CD14-positive monocyte (primary cell): Measurements from ENCODE around the gene HMCN2. TPM values are rescaled to one million over a fixed set of nuclear protein-coding genes. Genes with fewer than 3 reads are reported as not detected.

ENCODE experiments used
- DNase-seq, 3 donors: peaks; one replicate each; pipeline ENCODE4 v3.0.0-alpha.2; 2011 to 2022
- H2AFZ ChIP-seq: 2 replicates; pipeline ENCODE4 v1.6.0; 2012; ENCODE audit warnings: mild to moderate bottlenecking, low read depth, low read length, inconsistent platforms; ENCODE audit not compliant: insufficient read depth, poor library complexity, severe bottlenecking
- H3K27ac ChIP-seq, 2 donors: 1 replicate in 1 of 2; 2 replicates in 1 of 2; pipeline ENCODE4 v1.5.1; 2012 to 2013; ENCODE audit warnings: low read length in 2 of 2, control low read depth in 1 of 2, inconsistent platforms in 1 of 2, low read depth in 1 of 2, mild to moderate bottlenecking in 1 of 2
- H3K27me3 ChIP-seq, 2 donors: one replicate each; pipeline versions ENCODE4 v1.6.0 to v1.6.1; 2011 to 2013; ENCODE audit warnings: low read length in 2 of 2; ENCODE audit not compliant: control insufficient read depth in 2 of 2, insufficient read depth in 2 of 2
- H3K36me3 ChIP-seq, 2 donors: replicated peaks in 1 of 2; 1 replicate in 1 of 2; 2 replicates in 1 of 2; pipeline versions ENCODE4 v1.5.1 to v1.6.1; 2012 to 2013; ENCODE audit warnings: low read length in 2 of 2, control low read depth in 1 of 2, inconsistent platforms in 1 of 2, mild to moderate bottlenecking in 1 of 2; ENCODE audit not compliant: insufficient read depth in 2 of 2, control insufficient read depth in 1 of 2
- H3K4me1 ChIP-seq, 2 donors: 1 replicate in 1 of 2; 2 replicates in 1 of 2; pipeline versions ENCODE4 v1.5.1 to v1.6.1; 2012 to 2013; ENCODE audit warnings: low read length in 2 of 2, control low read depth in 1 of 2, inconsistent platforms in 1 of 2, mild to moderate bottlenecking in 1 of 2, moderate library complexity in 1 of 2; ENCODE audit not compliant: insufficient read depth in 2 of 2, control insufficient read depth in 1 of 2
- H3K4me2 ChIP-seq: replicated peaks from 2 replicates; pipeline ENCODE3; 2012; ENCODE audit warnings: low read length, moderate library complexity, mild to moderate bottlenecking; ENCODE audit not compliant: poor library complexity, severe bottlenecking; ENCODE audit errors: extremely low read depth
- H3K4me3 ChIP-seq, 3 experiments: fragments of 200-600 bp in 1 of 3; sonication (generic) in 1 of 3; replicated peaks in 1 of 3; 1 replicate in 2 of 3; 2 replicates in 1 of 3; pipeline ENCODE4 v1.5.1; 2011 to 2013; ENCODE audit warnings: low read length in 3 of 3, mild to moderate bottlenecking in 3 of 3, control low read depth in 2 of 3, low read depth in 2 of 3, inconsistent platforms in 1 of 3, moderate library complexity in 1 of 3
- H3K79me2 ChIP-seq: 2 replicates; pipeline ENCODE4 v1.6.0; 2012; ENCODE audit warnings: mild to moderate bottlenecking, control low read depth, inconsistent platforms, low read length, moderate library complexity; ENCODE audit not compliant: insufficient read depth
- H3K9ac ChIP-seq: 2 replicates; pipeline ENCODE4 v1.6.0; 2017; ENCODE audit warnings: low read length, mild to moderate bottlenecking; ENCODE audit not compliant: insufficient read depth, poor library complexity, severe bottlenecking
- H3K9me3 ChIP-seq, 2 donors: replicated peaks in 1 of 2; 1 replicate in 1 of 2; 2 replicates in 1 of 2; pipeline versions ENCODE4 v1.5.1 to v1.6.1; 2012 to 2013; ENCODE audit warnings: low read length in 2 of 2, control low read depth in 1 of 2; ENCODE audit not compliant: control insufficient read depth in 1 of 2, insufficient read depth in 1 of 2
- H4K20me1 ChIP-seq: 2 replicates; pipeline ENCODE4 v1.6.0; 2012; ENCODE audit warnings: mild to moderate bottlenecking, low read length, control low read depth, moderate library complexity; ENCODE audit not compliant: insufficient read depth
- H3K27ac Mint-ChIP-seq, 7 donors: one replicate each; pipeline ENCODE4 v1.8.0; 2020; ENCODE audit warnings: mild to moderate bottlenecking in 7 of 7, mixed read lengths in 7 of 7, moderate library complexity in 6 of 7, inconsistent platforms in 2 of 7
- H3K27me3 Mint-ChIP-seq, 3 donors: one replicate each; pipeline ENCODE4 v1.8.0; 2021 to 2022; ENCODE audit warnings: low read depth in 3 of 3, mild to moderate bottlenecking in 3 of 3, mixed read lengths in 3 of 3, moderate library complexity in 3 of 3, inconsistent platforms in 1 of 3
- H3K36me3 Mint-ChIP-seq, 2 donors: one replicate each; pipeline ENCODE4 v1.8.0; 2020; ENCODE audit warnings: mixed read lengths in 2 of 2, inconsistent platforms in 1 of 2, mild to moderate bottlenecking in 1 of 2
- H3K4me1 Mint-ChIP-seq: one replicate; pipeline ENCODE4 v1.8.0; 2020; ENCODE audit warnings: mild to moderate bottlenecking, mixed read lengths
- H3K4me3 Mint-ChIP-seq, 2 donors: one replicate each; pipeline ENCODE4 v1.8.0; 2020; ENCODE audit warnings: mild to moderate bottlenecking in 2 of 2, mixed read lengths in 2 of 2, moderate library complexity in 1 of 2
- H3K9me3 Mint-ChIP-seq, 7 donors: one replicate each; pipeline ENCODE4 v1.8.0; 2020 to 2022; ENCODE audit warnings: mixed read lengths in 7 of 7, mild to moderate bottlenecking in 6 of 7, moderate library complexity in 6 of 7, inconsistent platforms in 2 of 7
- WGBS: methylation state at CpG from one replicate; pipeline ENCODE4 v1.1.5; 2013; ENCODE audit warnings: missing lambda C conversion rate; ENCODE audit not compliant: insufficient coverage; 5-methylcytosine and 5-hydroxymethylcytosine counted together
- intact Hi-C, 2 donors: fragments of 100-400 bp; cut with micrococcal nuclease; formaldehyde crosslinking; loops; one replicate each; pipeline versions ENCODE4 v1.15.0 to v1.15.1; 2023
- polyA plus RNA-seq, 3 donors: library from polyadenylated mRNA; depleted of rRNA in 1 of 3; unstranded in 2 of 3; stranded (reverse) in 1 of 3; fragments of 300-500 nt in 2 of 3; fragments of >200 nt in 1 of 3; fragmentation: Illumina TruSeq in 2 of 3; gene quantifications; 1 replicate in 2 of 3; 2 replicates in 1 of 3; pipeline ENCODE4 v1.2.3, GENCODE V29; 2012 to 2021
- TF ChIP-seq, protein P1 (sequence below): fragments of 200-600 bp; IDR thresholded peaks from one replicate; pipeline ENCODE4 v1.8.0; 2022; ENCODE audit warnings: antibody characterized with exemption, mild to moderate bottlenecking

The HMCN2 gene
- polyA plus RNA-seq, 3 donors, result not detected

- Histone ChIP-seq H3K4me1 (no peaks in the 10 kb centered on the region), H3K4me2 (no peak overlapping the region), H3K9ac (no peak overlapping the region), H3K36me3 (no peaks in the 10 kb centered on the region), H3K9me3 (no peaks in the 10 kb centered on the region), H4K20me1 (no peaks in the 10 kb centered on the region), H3K27ac (no peak overlapping the region), H3K27me3 (no peaks in the 10 kb centered on the region), H3K4me3 (no peak overlapping the region), H2AFZ (no peak overlapping the region), H3K79me2 (no peaks in the 10 kb centered on the region)
- TF ChIP-seq, protein P1, sequence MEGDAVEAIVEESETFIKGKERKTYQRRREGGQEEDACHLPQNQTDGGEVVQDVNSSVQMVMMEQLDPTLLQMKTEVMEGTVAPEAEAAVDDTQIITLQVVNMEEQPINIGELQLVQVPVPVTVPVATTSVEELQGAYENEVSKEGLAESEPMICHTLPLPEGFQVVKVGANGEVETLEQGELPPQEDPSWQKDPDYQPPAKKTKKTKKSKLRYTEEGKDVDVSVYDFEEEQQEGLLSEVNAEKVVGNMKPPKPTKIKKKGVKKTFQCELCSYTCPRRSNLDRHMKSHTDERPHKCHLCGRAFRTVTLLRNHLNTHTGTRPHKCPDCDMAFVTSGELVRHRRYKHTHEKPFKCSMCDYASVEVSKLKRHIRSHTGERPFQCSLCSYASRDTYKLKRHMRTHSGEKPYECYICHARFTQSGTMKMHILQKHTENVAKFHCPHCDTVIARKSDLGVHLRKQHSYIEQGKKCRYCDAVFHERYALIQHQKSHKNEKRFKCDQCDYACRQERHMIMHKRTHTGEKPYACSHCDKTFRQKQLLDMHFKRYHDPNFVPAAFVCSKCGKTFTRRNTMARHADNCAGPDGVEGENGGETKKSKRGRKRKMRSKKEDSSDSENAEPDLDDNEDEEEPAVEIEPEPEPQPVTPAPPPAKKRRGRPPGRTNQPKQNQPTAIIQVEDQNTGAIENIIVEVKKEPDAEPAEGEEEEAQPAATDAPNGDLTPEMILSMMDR, result no peak
- DNase-seq, result no peak
- Mint-ChIP-seq H3K4me3 (no peak overlapping the region), H3K27me3 (peaks cover 0 to 3% (median 1%) of the 10 kb centered on the region in 3 donors), H3K27ac (no peak overlapping the region), H3K36me3 (no peaks in the 10 kb centered on the region), H3K9me3 (peaks cover 0 to 2% (median 0%) of the 10 kb centered on the region in 7 donors), H3K4me1 (no peaks in the 10 kb centered on the region)
- 92% methylated on average over 16 of the region's 16 CpGs for WGBS
- intact Hi-C loops, result no loop called here
Measured at GRCh38 chr9:130393681-130394071, 128.1 kb downstream of the HMCN2 start.

DNA sequence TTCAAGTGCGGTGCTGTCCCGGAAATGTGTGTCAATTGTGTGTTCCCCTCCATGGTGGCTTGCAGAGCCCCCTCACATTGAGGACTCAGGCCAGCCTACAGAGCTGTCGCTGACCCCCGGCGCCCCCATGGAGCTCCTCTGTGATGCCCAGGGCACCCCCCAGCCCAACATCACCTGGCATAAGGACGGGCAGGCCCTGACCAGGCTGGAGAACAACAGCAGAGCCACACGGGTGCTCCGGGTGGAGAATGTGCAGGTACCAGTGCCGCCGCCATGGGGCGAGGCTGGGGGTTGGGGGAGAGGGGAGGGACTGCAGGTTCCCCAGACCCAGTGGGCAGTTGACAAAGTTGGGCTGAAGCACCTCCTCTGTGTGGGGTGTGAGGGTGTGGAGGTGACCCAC lies 128.8 kb downstream of the HMCN2 start:
- no peaks in the 10 kb centered on the region for H3K27me3 ChIP-seq
- TF ChIP-seq, protein P1, result no peak
- H3K79me2 ChIP-seq, result no peaks in the 10 kb centered on the region
- intact Hi-C loops, result no loop called here
- no peak overlapping the region for H2AFZ ChIP-seq
- no peaks in the 10 kb centered on the region for H3K4me1 Mint-ChIP-seq
- H3K4me3 ChIP-seq, result no peak overlapping the region
- peaks cover 0 to 4% (median 0%) of the 10 kb centered on the region in 3 donors for H3K27me3 Mint-ChIP-seq
- H3K9me3 ChIP-seq, result no peaks in the 10 kb centered on the region
- H3K9me3 Mint-ChIP-seq, result peaks cover 0 to 2% (median 0%) of the 10 kb centered on the region in 7 donors
- H3K27ac Mint-ChIP-seq, result no peak overlapping the region
- no peaks in the 10 kb centered on the region for H3K36me3 ChIP-seq
- H3K27ac ChIP-seq, result no peak overlapping the region
- no peaks in the 10 kb centered on the region for H4K20me1 ChIP-seq
- H3K4me2 ChIP-seq, result no peak overlapping the region
- no peak overlapping the region for H3K9ac ChIP-seq
- no peak overlapping the region for H3K4me3 Mint-ChIP-seq
- no peaks in the 10 kb centered on the region for H3K4me1 ChIP-seq
- DNase-seq, result no peak
- H3K36me3 Mint-ChIP-seq, result no peaks in the 10 kb centered on the region
- WGBS, result 99% methylated on average over 9 of the region's 11 CpGs
